ENCODE data around the gene TM9SF3. TPM values are rescaled to one million over a fixed set of nuclear protein-coding genes. Genes with fewer than 3 reads are reported as not detected.

TM9SF3 gene
- total and polyA plus RNA-seq, 2 experiments from 2014 or later, result 37.3 to 72.5 TPM

DNA sequence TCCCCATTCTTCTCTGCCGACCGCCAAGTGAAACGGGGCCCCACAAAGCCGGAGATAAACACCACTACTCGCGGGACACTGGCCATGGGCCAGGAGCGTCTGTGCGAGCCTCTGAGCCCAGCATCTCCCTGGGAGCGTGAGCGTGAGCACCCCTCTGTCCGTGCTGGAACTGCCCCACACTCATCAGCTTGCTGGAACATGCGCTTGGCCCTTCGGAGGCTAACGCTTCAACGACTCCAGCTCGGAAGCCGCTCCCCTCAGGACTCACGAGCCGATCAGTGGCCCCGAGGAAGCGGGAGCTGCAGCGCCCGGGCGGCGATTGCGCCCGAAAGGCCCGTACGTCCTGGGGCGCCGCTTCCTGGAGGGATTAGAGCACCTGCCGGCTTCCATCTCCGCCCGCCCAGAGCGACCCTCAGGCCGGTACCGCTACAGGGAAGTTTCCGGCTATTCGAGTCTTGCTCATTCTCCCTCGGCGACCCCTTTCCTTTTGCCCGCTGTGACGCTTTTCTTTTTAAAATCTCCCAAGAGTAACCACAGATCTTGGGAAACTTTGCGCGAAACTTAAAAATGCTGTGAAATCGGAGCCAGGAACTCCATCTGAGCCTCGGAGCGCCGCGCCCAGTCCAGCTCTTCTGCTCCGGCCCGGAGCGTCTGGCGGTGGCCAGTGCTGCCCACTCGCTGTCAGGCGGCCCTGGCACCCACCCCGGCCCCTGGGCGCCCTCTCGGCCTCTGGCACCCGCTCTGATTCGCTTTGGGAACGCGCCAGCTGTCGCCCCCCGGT, 74.1 kb downstream of the TM9SF3 start:
- H3K4me3 Mint-ChIP-seq, result peak overlapping the region; percentile 84
- H3K4me1 ChIP-seq (ENCODE audit: insufficient read depth), result peaks cover 32% of the 10 kb centered on the region
- no peaks in the 10 kb centered on the region; the same call in 2 of the 3 replicates for H3K9me3 Mint-ChIP-seq
- H3K9me2 ChIP-seq (ENCODE audit: insufficient read depth), result 0 out of 2 replicates have a peak, but pooled peaks cover 4% of the 10 kb centered on the region
- H3K36me3 ChIP-seq (ENCODE audit: insufficient read depth), result no peaks in the 10 kb centered on the region
- ATAC-seq (peak; percentile 11), DNase-seq (ENCODE audit: low spot score) (peak; percentile 81)
- no peaks in the 10 kb centered on the region for H3F3A ChIP-seq (replicated peaks; ENCODE audit: low read depth)
- peak overlapping the region; percentile 94 for H3K4me2 ChIP-seq
- no peaks in the 10 kb centered on the region for H3K79me2 ChIP-seq (replicated peaks; ENCODE audit: insufficient read depth)
- H3K27me3 Mint-ChIP-seq (ENCODE audit: insufficient read depth, low read depth, poor library complexity), result peaks cover 39% of the 10 kb centered on the region
- H3K4me3 ChIP-seq, result peak overlapping the region; percentile 77
- no peak overlapping the region for H3K27ac Mint-ChIP-seq
- H2AFZ ChIP-seq, result peak overlapping the region; percentile 84
- no peak for TF ChIP-seq ZNF331 (CRISPR knock-in tag; IDR thresholded peaks at IDR 0.05; ENCODE audit: low read depth)
- no peak for TF ChIP-seq POLR2AphosphoS5 (IDR thresholded peaks at IDR 0.05; ENCODE audit: low read depth)
- no peak for TF ChIP-seq REST (IDR thresholded peaks at IDR 0.05; ENCODE audit: unreplicated experiment)
- TF ChIP-seq ZNF114 (CRISPR knock-in tag; IDR thresholded peaks at IDR 0.05), result no peak
- no peak for TF ChIP-seq EZH2 (IDR thresholded peaks at IDR 0.05; ENCODE audit: low read depth, unreplicated experiment)
- no peak for TF ChIP-seq JUNB (IDR thresholded peaks at IDR 0.05; ENCODE audit: unreplicated experiment)
- no peak for TF ChIP-seq NANOG (IDR thresholded peaks at IDR 0.05; ENCODE audit: borderline replicate concordance)
- no peak; a peak in 1 of 4 replicates for TF ChIP-seq CTCF (conservative IDR thresholded peaks at IDR 0.05; ENCODE audit: low read depth in 2 of 2)
- no peak for TF ChIP-seq EZH2phosphoT487 (IDR thresholded peaks at IDR 0.05; ENCODE audit: unreplicated experiment)
- TF ChIP-seq STAT1 (IDR thresholded peaks at IDR 0.05; ENCODE audit: unreplicated experiment), result no peak
- TF ChIP-seq ETS1 (IDR thresholded peaks at IDR 0.05), result no peak
- TF ChIP-seq ZNF462 (CRISPR knock-in tag; IDR thresholded peaks at IDR 0.05), result no peak
- no peak for TF ChIP-seq CREB1 (CRISPR knock-in tag; IDR thresholded peaks at IDR 0.05; ENCODE audit: low read depth)
- peaks cover 55% of the 10 kb centered on the region for H3K27me3 ChIP-seq (ENCODE audit: insufficient read depth)
- no peaks in the 10 kb centered on the region; the same call in 2 of the 3 replicates for H3K36me3 Mint-ChIP-seq (ENCODE audit: low read depth)
- H3K4me1 Mint-ChIP-seq, result peaks cover 41% of the 10 kb centered on the region
- H3K27ac ChIP-seq (ENCODE audit: low read depth), result no peak overlapping the region
- peaks cover 12% of the 10 kb centered on the region for H4K20me1 ChIP-seq (replicated peaks; ENCODE audit: insufficient read depth)

Measured in GM23338 (cell line).